B cell (primary cell): ENCODE measurements around the gene GRPEL1. TPM values are rescaled to one million over a fixed set of nuclear protein-coding genes. Genes with fewer than 3 reads are reported as not detected.

Experiments used
- ATAC-seq: fragments of 200-7000 bp; cut with Tn5 transposase; one replicate; pipeline ENCODE4 v1.10.0; 2021; ENCODE audit warnings: low read depth, mild to moderate bottlenecking, moderate number of reproducible peaks, moderate library complexity
- CTCF ChIA-PET: fragments of 350-600 bp; sonication (Branson Sonifier 250); formaldehyde crosslinking; loops from one replicate; lab custom pipeline; 2021; ENCODE audit warnings: antibody characterized with exemption, inconsistent platforms; lab: Charles Lee
- POLR2A ChIA-PET: fragments of 350-600 bp; sonication (Branson Sonifier 250); formaldehyde crosslinking; loops from one replicate; lab custom pipeline; 2021; ENCODE audit warnings: antibody characterized with exemption; lab: Charles Lee
- DNase-seq: peaks from one replicate; pipeline ENCODE4 v3.0.0; 2013
- H2AFZ ChIP-seq: 2 replicates; pipeline ENCODE4 v1.6.1; 2012; ENCODE audit warnings: mild to moderate bottlenecking, low read depth, low read length; ENCODE audit not compliant: insufficient read depth, poor library complexity, severe bottlenecking
- H3K27ac ChIP-seq, 2 donors: 1 replicate in 1 of 2; 2 replicates in 1 of 2; pipeline ENCODE4 v1.5.1; 2012 to 2013; ENCODE audit warnings: low read length in 2 of 2, mild to moderate bottlenecking in 2 of 2, moderate library complexity in 1 of 2
- H3K27me3 ChIP-seq, 4 experiments: fragments of 200-600 bp in 1 of 4; sonication (generic) in 1 of 4; replicated peaks in 1 of 4; 1 replicate in 2 of 4; 2 replicates in 2 of 4; pipeline versions ENCODE4 v1.6.1 to v1.7.0; 2013 to 2016; ENCODE audit warnings: low read length in 3 of 4, mild to moderate bottlenecking in 2 of 4, mixed read lengths in 1 of 4, moderate library complexity in 1 of 4; ENCODE audit not compliant: insufficient read depth in 4 of 4, control insufficient read depth in 3 of 4; ENCODE audit errors: control extremely low read depth in 1 of 4
- H3K36me3 ChIP-seq, 2 experiments: replicated peaks in 1 of 2; 1 replicate in 1 of 2; 2 replicates in 1 of 2; pipeline versions ENCODE4 v1.6.1 to v1.7.1; 2013; ENCODE audit warnings: low read length in 1 of 2; ENCODE audit not compliant: insufficient read depth in 2 of 2, control insufficient read depth in 1 of 2; ENCODE audit errors: control extremely low read depth in 1 of 2, extremely low read depth in 1 of 2
- H3K4me1 ChIP-seq, 2 donors: fragments of 200-600 bp in 1 of 2; sonication (generic) in 1 of 2; 1 replicate in 1 of 2; 2 replicates in 1 of 2; pipeline versions ENCODE4 v1.5.1 to v1.6.1; 2013 to 2017; ENCODE audit warnings: low read length in 2 of 2; ENCODE audit not compliant: control insufficient read depth in 2 of 2, insufficient read depth in 2 of 2
- H3K4me2 ChIP-seq: replicated peaks from 2 replicates; pipeline ENCODE3; 2012; ENCODE audit warnings: mild to moderate bottlenecking, low read depth, low read length; ENCODE audit not compliant: poor library complexity, severe bottlenecking
- H3K4me3 ChIP-seq, 5 experiments: fragments of 200-600 bp in 1 of 5; sonication (generic) in 1 of 5; 1 replicate in 3 of 5; 2 replicates in 2 of 5; pipeline versions ENCODE4 v1.5.1 to v1.7.0; 2011 to 2016; ENCODE audit warnings: low read length in 4 of 5, mild to moderate bottlenecking in 4 of 5, low read depth in 2 of 5, control low read depth in 1 of 5, moderate library complexity in 1 of 5; ENCODE audit not compliant: insufficient read depth in 1 of 5; ENCODE audit errors: control extremely low read depth in 1 of 5, extremely low read depth in 1 of 5
- H3K79me2 ChIP-seq: fragments of 200-600 bp; sonication (generic); one replicate; pipeline ENCODE4 v1.6.0; 2016; ENCODE audit warnings: low read length; ENCODE audit not compliant: control insufficient read depth, insufficient read depth
- H3K9ac ChIP-seq: fragments of 200-600 bp; sonication (generic); 2 replicates; pipeline ENCODE4 v1.6.1; 2017; ENCODE audit warnings: mild to moderate bottlenecking, low read length, moderate library complexity
- H3K9me3 ChIP-seq, 3 donors: one replicate each; pipeline versions ENCODE4 v1.6.1 to v1.7.1; 2013; ENCODE audit warnings: low read length in 2 of 3; ENCODE audit not compliant: control insufficient read depth in 2 of 3, insufficient read depth in 1 of 3; ENCODE audit errors: control extremely low read depth in 1 of 3
- H4K20me1 ChIP-seq: 2 replicates; pipeline ENCODE4 v1.6.0; 2012; ENCODE audit warnings: mild to moderate bottlenecking, low read length; ENCODE audit not compliant: insufficient read depth, control insufficient read depth, poor library complexity, severe bottlenecking
- H3K27ac Mint-ChIP-seq: one replicate; pipeline ENCODE4 v1.8.0; 2021; ENCODE audit warnings: mixed read lengths
- H3K27me3 Mint-ChIP-seq: one replicate; pipeline ENCODE4 v1.8.0; 2021; ENCODE audit warnings: mixed read lengths
- H3K4me1 Mint-ChIP-seq: one replicate; pipeline ENCODE4 v1.8.0; 2021; ENCODE audit warnings: mixed read lengths
- H3K4me3 Mint-ChIP-seq: one replicate; pipeline ENCODE4 v1.8.0; 2021; ENCODE audit warnings: mixed read lengths
- H3K9me3 Mint-ChIP-seq: one replicate; pipeline ENCODE4 v1.8.0; 2022; ENCODE audit warnings: mixed read lengths; ENCODE audit not compliant: insufficient read depth
- EZH2 ChIP-seq: IDR thresholded peaks from 2 replicates; pipeline ENCODE4 v1.6.1; 2012; ENCODE audit warnings: borderline replicate concordance, low read depth, mild to moderate bottlenecking, moderate library complexity, low read length; ENCODE audit not compliant: insufficient read depth, poor library complexity, severe bottlenecking
- WGBS: methylation state at CpG from one replicate; pipeline ENCODE4 v1.1.5; 2013; ENCODE audit warnings: missing lambda C conversion rate; ENCODE audit not compliant: insufficient coverage; 5-methylcytosine and 5-hydroxymethylcytosine counted together
- intact Hi-C: fragments of 100-400 bp; cut with micrococcal nuclease; formaldehyde crosslinking; loops from one replicate; pipeline ENCODE4 v1.10.0; 2022
- polyA plus RNA-seq: library from polyadenylated mRNA; depleted of rRNA; stranded (reverse); fragments of >200 nt; gene quantifications from 2 replicates; pipeline ENCODE4 v1.2.3, GENCODE V29; 2012
- total RNA-seq, 2 donors: library from RNA; stranded (reverse); fragments of 120-200 nt in 1 of 2; gene quantifications; 1 replicate in 1 of 2; 2 replicates in 1 of 2; pipeline versions ENCODE4 v1.2.3 to v1.2.4, GENCODE V29; 2013 to 2022
- TF ChIP-seq, protein P1 (sequence below): fragments of 200-600 bp; IDR thresholded peaks from one replicate; pipeline ENCODE4 v1.8.0; 2022; ENCODE audit warnings: antibody characterized with exemption, mild to moderate bottlenecking

GRPEL1 gene
- total and polyA plus RNA-seq, 2 donors (not counting 1 experiment from before 2014, with no cell fraction given): 15.0 to 26.0 TPM

DNA sequence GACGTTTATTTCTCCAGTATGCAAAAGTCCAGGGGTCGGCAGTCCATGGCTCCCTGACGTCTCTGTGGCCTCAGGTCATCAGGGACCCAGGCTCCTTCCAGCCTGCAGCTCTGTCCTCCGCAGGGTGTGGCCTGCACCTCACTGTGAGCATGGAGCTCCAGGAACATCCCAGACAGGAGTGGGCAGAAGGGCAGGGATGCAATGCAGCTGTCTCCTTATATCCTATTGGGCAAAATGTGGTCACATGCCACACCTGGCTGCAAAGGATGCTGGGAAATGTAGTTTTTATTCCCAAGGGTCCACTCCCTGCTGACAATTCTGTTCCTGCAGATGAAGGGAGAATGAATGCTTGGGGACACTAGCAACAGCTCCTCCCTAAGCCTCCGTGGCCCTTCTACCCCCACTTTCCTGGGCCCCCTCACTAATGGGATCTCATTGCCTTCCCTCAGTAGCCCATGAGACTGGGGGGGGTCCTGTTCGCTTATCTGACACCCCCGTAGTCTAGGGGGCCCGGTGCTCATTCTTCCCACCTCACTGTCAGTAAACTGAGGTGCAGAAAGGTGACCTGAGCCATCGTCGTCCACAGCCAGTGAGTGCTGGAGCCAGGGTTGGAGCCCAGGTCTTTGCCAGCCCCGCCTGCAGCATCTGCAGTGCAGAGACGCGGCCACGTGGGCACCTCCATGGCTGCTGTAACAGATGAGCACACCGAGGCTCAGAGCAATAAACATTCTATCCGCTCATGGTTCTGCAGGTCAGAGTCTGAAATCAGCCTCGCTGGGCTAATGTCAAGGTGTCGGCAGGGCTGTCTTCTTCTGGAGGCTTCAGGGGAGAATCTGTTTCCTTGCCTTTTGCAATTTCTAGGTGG is 5.9 kb upstream of the GRPEL1 start:
- Mint-ChIP-seq H3K4me1 (peaks cover 11% of the 10 kb centered on the region), H3K9me3 (no peaks in the 10 kb centered on the region), H3K27me3 (peaks cover 3% of the 10 kb centered on the region), H3K27ac (no peak overlapping the region), H3K4me3 (no peak overlapping the region)
- CTCF ChIA-PET: interaction anchor here (1.5 to 8.4 kb wide), 3 partner anchors 31 to 357 kb away, joined by 4 to 97 read pairs (median 5); partner anchors contain the start of gene TADA2B
- H3K4me3 ChIP-seq: no peak overlapping the region
- H3K36me3 ChIP-seq: no peaks in the 10 kb centered on the region
- no peak overlapping the region for H3K27ac ChIP-seq
- TF ChIP-seq, protein P1, sequence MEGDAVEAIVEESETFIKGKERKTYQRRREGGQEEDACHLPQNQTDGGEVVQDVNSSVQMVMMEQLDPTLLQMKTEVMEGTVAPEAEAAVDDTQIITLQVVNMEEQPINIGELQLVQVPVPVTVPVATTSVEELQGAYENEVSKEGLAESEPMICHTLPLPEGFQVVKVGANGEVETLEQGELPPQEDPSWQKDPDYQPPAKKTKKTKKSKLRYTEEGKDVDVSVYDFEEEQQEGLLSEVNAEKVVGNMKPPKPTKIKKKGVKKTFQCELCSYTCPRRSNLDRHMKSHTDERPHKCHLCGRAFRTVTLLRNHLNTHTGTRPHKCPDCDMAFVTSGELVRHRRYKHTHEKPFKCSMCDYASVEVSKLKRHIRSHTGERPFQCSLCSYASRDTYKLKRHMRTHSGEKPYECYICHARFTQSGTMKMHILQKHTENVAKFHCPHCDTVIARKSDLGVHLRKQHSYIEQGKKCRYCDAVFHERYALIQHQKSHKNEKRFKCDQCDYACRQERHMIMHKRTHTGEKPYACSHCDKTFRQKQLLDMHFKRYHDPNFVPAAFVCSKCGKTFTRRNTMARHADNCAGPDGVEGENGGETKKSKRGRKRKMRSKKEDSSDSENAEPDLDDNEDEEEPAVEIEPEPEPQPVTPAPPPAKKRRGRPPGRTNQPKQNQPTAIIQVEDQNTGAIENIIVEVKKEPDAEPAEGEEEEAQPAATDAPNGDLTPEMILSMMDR: no peak
- no peak for TF ChIP-seq EZH2
- intact Hi-C loops: no loop called here
- no peak overlapping the region for H3K9ac ChIP-seq
- no peak overlapping the region for H3K4me2 ChIP-seq
- ATAC-seq (no peak), DNase-seq (peak; percentile 53)
- H3K4me1 ChIP-seq: peaks cover 8 to 12% of the 10 kb centered on the region in 2 donors
- H3K9me3 ChIP-seq: peaks cover 0 to 7% (median 0%) of the 10 kb centered on the region in 3 donors
- POLR2A ChIA-PET: interaction anchor here (0.7 kb wide), 1 partner anchor 935 kb away, joined by 4 read pairs; no protein-coding TSS in a partner anchor
- WGBS: 81% methylated on average over 17 of the region's 18 CpGs
- peaks cover 0 to 3% (median 1%) of the 10 kb centered on the region in 4 experiments for H3K27me3 ChIP-seq
- no peak overlapping the region for H2AFZ ChIP-seq
- H4K20me1 ChIP-seq: no peaks in the 10 kb centered on the region
- no peaks in the 10 kb centered on the region for H3K79me2 ChIP-seq

DNA sequence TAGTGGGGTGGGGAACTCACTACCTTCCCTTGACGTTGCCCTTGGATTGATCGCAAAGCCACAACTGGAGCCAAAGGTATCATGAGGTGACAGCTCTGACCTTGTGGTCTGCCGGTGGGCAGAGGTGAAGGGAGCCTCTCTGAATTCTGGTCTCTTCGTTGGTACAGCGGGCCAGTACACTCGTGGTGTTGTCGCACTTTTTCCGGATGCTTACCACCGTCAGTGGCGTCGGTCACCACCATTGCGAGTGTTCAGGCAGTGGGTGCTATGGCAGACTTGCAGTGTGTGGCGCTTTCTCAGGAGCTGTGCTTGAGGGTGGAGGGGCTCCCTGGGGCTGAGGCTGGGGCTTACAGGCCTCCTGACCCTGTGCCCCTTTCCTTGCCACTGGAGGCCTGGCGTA is 5.2 kb upstream of the GRPEL1 start:
- Histone ChIP-seq H4K20me1 (no peaks in the 10 kb centered on the region), H3K27me3 (peaks cover 0 to 3% (median 1%) of the 10 kb centered on the region in 4 experiments), H3K9me3 (peaks cover 0 to 7% (median 0%) of the 10 kb centered on the region in 3 donors), H3K4me3 (no peak overlapping the region), H3K36me3 (no peaks in the 10 kb centered on the region), H3K27ac (no peak overlapping the region), H3K79me2 (no peaks in the 10 kb centered on the region), H2AFZ (no peak overlapping the region), H3K4me2 (no peak overlapping the region), H3K9ac (no peak overlapping the region), H3K4me1 (peaks cover 9 to 15% of the 10 kb centered on the region in 2 donors)
- Mint-ChIP-seq H3K9me3 (no peaks in the 10 kb centered on the region), H3K27ac (no peak overlapping the region), H3K4me3 (no peak overlapping the region), H3K4me1 (peaks cover 18% of the 10 kb centered on the region), H3K27me3 (peaks cover 3% of the 10 kb centered on the region)
- DNase-seq: no peak
- POLR2A ChIA-PET: no interaction called here
- TF ChIP-seq, protein P1: no peak
- no peak for TF ChIP-seq EZH2
- ATAC-seq: no peak
- CTCF ChIA-PET: interaction anchor here (0.6 to 8.4 kb wide), 4 partner anchors 30 to 356 kb away, joined by 4 to 97 read pairs (median 4); partner anchors contain the start of gene TADA2B
- 94% methylated on average over 14 of the region's 14 CpGs for WGBS
- intact Hi-C loops: no loop called here
